ENCODE measurements around the gene BMP7. TPM values are rescaled to one million over a fixed set of nuclear protein-coding genes. Genes with fewer than 3 reads are reported as not detected.

Gene BMP7
- total RNA-seq, 3 donors from 2014 or later (not counting 1 experiment from before 2014, with no cell fraction given), result not detected

DNA sequence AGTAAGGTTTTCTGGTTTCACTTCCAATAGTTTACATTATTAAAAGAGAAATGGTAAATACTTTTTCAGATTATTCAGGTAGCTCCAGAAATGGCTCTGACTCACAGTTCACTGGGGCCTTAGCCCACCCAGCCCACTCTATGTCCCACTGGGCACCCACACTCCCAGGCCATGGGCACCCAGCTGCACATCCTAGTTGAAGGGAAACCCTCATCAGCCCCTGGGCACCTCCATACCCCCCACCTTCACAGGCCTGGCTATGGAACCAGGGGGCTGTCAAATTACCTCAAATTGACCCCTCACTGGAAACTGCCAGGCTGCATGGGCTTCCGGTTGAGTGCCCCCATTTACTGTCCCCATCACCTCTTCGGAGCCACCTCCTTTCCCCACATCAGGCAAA lies 51.5 kb downstream of the BMP7 start:
- Histone ChIP-seq H3K27ac (ENCODE audit: low read length) (no peak overlapping the region), H3K27me3 (ENCODE audit: control insufficient read depth, insufficient read depth, low read length) (no peaks in the 10 kb centered on the region), H3K4me1 (ENCODE audit: control insufficient read depth, insufficient read depth, low read length) (no peaks in the 10 kb centered on the region), H3K36me3 (ENCODE audit: control insufficient read depth, insufficient read depth, low read length) (no peaks in the 10 kb centered on the region), H3K4me3 (ENCODE audit: low read length) (no peak overlapping the region), H3K9me3 (ENCODE audit: control insufficient read depth, insufficient read depth, low read length) (no peaks in the 10 kb centered on the region)
- DNase-seq (no peak), ATAC-seq (no peak)
- peaks cover 9 to 23% of the 10 kb centered on the region in 2 donors for H3K27me3 Mint-ChIP-seq (ENCODE audit: low read depth in 2 of 2)
- no peak overlapping the region for H3K4me3 Mint-ChIP-seq
- H3K36me3 Mint-ChIP-seq, result no peaks in the 10 kb centered on the region
- no peak overlapping the region for H3K27ac Mint-ChIP-seq
- 90% methylated on average over 2 of the region's 2 CpGs for WGBS (ENCODE audit: insufficient coverage)
- TF ChIP-seq, protein P1, sequence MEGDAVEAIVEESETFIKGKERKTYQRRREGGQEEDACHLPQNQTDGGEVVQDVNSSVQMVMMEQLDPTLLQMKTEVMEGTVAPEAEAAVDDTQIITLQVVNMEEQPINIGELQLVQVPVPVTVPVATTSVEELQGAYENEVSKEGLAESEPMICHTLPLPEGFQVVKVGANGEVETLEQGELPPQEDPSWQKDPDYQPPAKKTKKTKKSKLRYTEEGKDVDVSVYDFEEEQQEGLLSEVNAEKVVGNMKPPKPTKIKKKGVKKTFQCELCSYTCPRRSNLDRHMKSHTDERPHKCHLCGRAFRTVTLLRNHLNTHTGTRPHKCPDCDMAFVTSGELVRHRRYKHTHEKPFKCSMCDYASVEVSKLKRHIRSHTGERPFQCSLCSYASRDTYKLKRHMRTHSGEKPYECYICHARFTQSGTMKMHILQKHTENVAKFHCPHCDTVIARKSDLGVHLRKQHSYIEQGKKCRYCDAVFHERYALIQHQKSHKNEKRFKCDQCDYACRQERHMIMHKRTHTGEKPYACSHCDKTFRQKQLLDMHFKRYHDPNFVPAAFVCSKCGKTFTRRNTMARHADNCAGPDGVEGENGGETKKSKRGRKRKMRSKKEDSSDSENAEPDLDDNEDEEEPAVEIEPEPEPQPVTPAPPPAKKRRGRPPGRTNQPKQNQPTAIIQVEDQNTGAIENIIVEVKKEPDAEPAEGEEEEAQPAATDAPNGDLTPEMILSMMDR (IDR thresholded peaks at IDR 0.05), result no peak
- no peaks in the 10 kb centered on the region for H3K9me3 Mint-ChIP-seq
- intact Hi-C loops (cut with micrococcal nuclease), result no loop called here
- H3K4me1 Mint-ChIP-seq, result no peaks in the 10 kb centered on the region

GRCh38 chr20:57214427-57214826 lies 52.0 kb downstream of the BMP7 start:
- Histone ChIP-seq H3K27me3 (ENCODE audit: control insufficient read depth, insufficient read depth, low read length) (no peaks in the 10 kb centered on the region), H3K9me3 (ENCODE audit: control insufficient read depth, insufficient read depth, low read length) (no peaks in the 10 kb centered on the region), H3K4me3 (ENCODE audit: low read length) (no peak overlapping the region), H3K36me3 (ENCODE audit: control insufficient read depth, insufficient read depth, low read length) (no peaks in the 10 kb centered on the region), H3K4me1 (ENCODE audit: control insufficient read depth, insufficient read depth, low read length) (no peaks in the 10 kb centered on the region), H3K27ac (ENCODE audit: low read length) (no peak overlapping the region)
- no peak for DNase-seq
- Mint-ChIP-seq H3K27me3 (ENCODE audit: low read depth in 2 of 2) (peaks cover 9 to 23% of the 10 kb centered on the region in 2 donors), H3K27ac (no peak overlapping the region), H3K9me3 (no peaks in the 10 kb centered on the region), H3K4me1 (no peaks in the 10 kb centered on the region), H3K36me3 (no peaks in the 10 kb centered on the region), H3K4me3 (no peak overlapping the region)
- TF ChIP-seq, protein P1 (IDR thresholded peaks at IDR 0.05), result no peak
- 90% methylated on average over 8 of the region's 8 CpGs for WGBS (ENCODE audit: insufficient coverage)
- ATAC-seq, result no peak
- intact Hi-C loops (cut with micrococcal nuclease), result no loop called here

DNA sequence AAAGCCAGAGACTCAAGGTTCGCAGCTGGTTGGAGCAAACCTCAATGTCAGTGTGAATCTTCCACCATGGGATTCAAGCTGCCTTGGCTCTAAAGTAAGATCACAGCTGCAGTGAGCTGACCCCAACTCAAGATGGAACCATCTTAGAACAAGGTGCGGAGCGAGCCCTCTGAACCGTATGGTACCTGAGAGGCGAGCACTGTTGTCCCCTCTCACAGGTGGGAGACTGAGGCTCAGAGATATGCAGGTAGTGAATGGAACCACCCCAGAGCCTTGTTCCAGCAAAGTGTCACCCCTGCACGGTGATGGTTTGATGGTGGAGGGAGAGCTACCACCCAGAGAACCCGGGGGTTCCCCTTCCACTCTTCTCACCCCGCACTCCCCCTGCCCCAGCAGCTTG lies 52.5 kb downstream of the BMP7 start:
- TF ChIP-seq, protein P1 (IDR thresholded peaks at IDR 0.05), result no peak
- H3K4me3 Mint-ChIP-seq, result no peak overlapping the region
- peaks cover 9 to 23% of the 10 kb centered on the region in 2 donors for H3K27me3 Mint-ChIP-seq (ENCODE audit: low read depth in 2 of 2)
- intact Hi-C loops (cut with micrococcal nuclease), result no loop called here
- no peak for ATAC-seq
- Histone ChIP-seq H3K4me1 (ENCODE audit: control insufficient read depth, insufficient read depth, low read length) (no peaks in the 10 kb centered on the region), H3K27me3 (ENCODE audit: control insufficient read depth, insufficient read depth, low read length) (no peaks in the 10 kb centered on the region), H3K36me3 (ENCODE audit: control insufficient read depth, insufficient read depth, low read length) (no peaks in the 10 kb centered on the region), H3K4me3 (ENCODE audit: low read length) (no peak overlapping the region), H3K9me3 (ENCODE audit: control insufficient read depth, insufficient read depth, low read length) (no peaks in the 10 kb centered on the region), H3K27ac (ENCODE audit: low read length) (no peak overlapping the region)
- no peaks in the 10 kb centered on the region for H3K36me3 Mint-ChIP-seq
- H3K4me1 Mint-ChIP-seq, result no peaks in the 10 kb centered on the region
- DNase-seq, result no peak
- WGBS (ENCODE audit: insufficient coverage), result 94% methylated on average over 6 of the region's 8 CpGs
- no peaks in the 10 kb centered on the region for H3K9me3 Mint-ChIP-seq
- H3K27ac Mint-ChIP-seq, result no peak overlapping the region

GRCh38 chr20:57213291-57213690 lies 53.1 kb downstream of the BMP7 start:
- Histone ChIP-seq H3K9me3 (ENCODE audit: control insufficient read depth, insufficient read depth, low read length) (no peaks in the 10 kb centered on the region), H3K36me3 (ENCODE audit: control insufficient read depth, insufficient read depth, low read length) (no peaks in the 10 kb centered on the region), H3K27me3 (ENCODE audit: control insufficient read depth, insufficient read depth, low read length) (no peaks in the 10 kb centered on the region), H3K4me1 (ENCODE audit: control insufficient read depth, insufficient read depth, low read length) (no peaks in the 10 kb centered on the region), H3K27ac (ENCODE audit: low read length) (no peak overlapping the region), H3K4me3 (ENCODE audit: low read length) (no peak overlapping the region)
- intact Hi-C loops (cut with micrococcal nuclease), result no loop called here
- H3K9me3 Mint-ChIP-seq, result no peaks in the 10 kb centered on the region
- H3K4me1 Mint-ChIP-seq, result peaks cover 2 to 3% of the 10 kb centered on the region in 2 donors
- 95% methylated on average over 6 of the region's 6 CpGs for WGBS (ENCODE audit: insufficient coverage)
- no peaks in the 10 kb centered on the region for H3K36me3 Mint-ChIP-seq
- no peak overlapping the region for H3K27ac Mint-ChIP-seq
- ATAC-seq (no peak), DNase-seq (no peak)
- TF ChIP-seq, protein P1 (IDR thresholded peaks at IDR 0.05), result no peak
- H3K4me3 Mint-ChIP-seq, result no peak overlapping the region
- peaks cover 9 to 23% of the 10 kb centered on the region in 2 donors for H3K27me3 Mint-ChIP-seq (ENCODE audit: low read depth in 2 of 2)

Data from natural killer cell (primary cell).